Trophoblast cell (in vitro differentiated cells and primary cell): ENCODE measurements around the gene GSX2. TPM values are rescaled to one million over a fixed set of nuclear protein-coding genes. Genes with fewer than 3 reads are reported as not detected.
"Not testable (repeated sequence)": the region's sequence is repeated elsewhere in the genome, so short reads cannot be mapped to it uniquely, and the experiment has no call there.

Source experiments
- DNase-seq, 2 donors: peaks; one replicate each; pipeline ENCODE4 v3.0.0-alpha.2; 2016
- H2AFZ ChIP-seq: 2 replicates; pipeline ENCODE4 v1.6.1; 2013; ENCODE audit warnings: low read length, moderate library complexity, mild to moderate bottlenecking; ENCODE audit not compliant: insufficient read depth, poor library complexity
- H2AK5ac ChIP-seq: 2 replicates; pipeline ENCODE4 v1.6.1; 2013; ENCODE audit warnings: mild to moderate bottlenecking, low read length
- H2BK120ac ChIP-seq: 2 replicates; pipeline ENCODE4 v1.6.1; 2013; ENCODE audit warnings: low read length, mild to moderate bottlenecking, moderate library complexity; ENCODE audit not compliant: insufficient read depth, poor library complexity
- H2BK12ac ChIP-seq: 2 replicates; pipeline ENCODE4 v1.6.1; 2013; ENCODE audit warnings: mild to moderate bottlenecking, low read length, moderate library complexity
- H2BK5ac ChIP-seq: 2 replicates; pipeline ENCODE4 v1.6.1; 2013; ENCODE audit warnings: low read length, low read depth, moderate library complexity, mild to moderate bottlenecking; ENCODE audit not compliant: poor library complexity
- H3K14ac ChIP-seq: 2 replicates; pipeline ENCODE4 v1.6.1; 2013; ENCODE audit warnings: mild to moderate bottlenecking, low read length
- H3K18ac ChIP-seq: 2 replicates; pipeline ENCODE4 v1.6.1; 2013; ENCODE audit warnings: mild to moderate bottlenecking, low read length
- H3K23ac ChIP-seq: 2 replicates; pipeline ENCODE4 v1.6.1; 2013; ENCODE audit warnings: low read length
- H3K27ac ChIP-seq: 2 replicates; pipeline ENCODE4 v1.5.1; 2013; ENCODE audit warnings: low read depth, mild to moderate bottlenecking, inconsistent platforms, low read length, moderate library complexity
- H3K27me3 ChIP-seq: 2 replicates; pipeline ENCODE4 v1.6.1; 2013; ENCODE audit warnings: inconsistent platforms, mild to moderate bottlenecking, low read length, moderate library complexity; ENCODE audit not compliant: insufficient read depth
- H3K36me3 ChIP-seq, 2 experiments: 1 replicate in 1 of 2; 2 replicates in 1 of 2; pipeline ENCODE4 v1.6.1; 2013; ENCODE audit warnings: low read length in 2 of 2, mild to moderate bottlenecking in 2 of 2, moderate library complexity in 1 of 2; ENCODE audit not compliant: insufficient read depth in 2 of 2, control insufficient read depth in 1 of 2
- H3K4ac ChIP-seq: 2 replicates; pipeline ENCODE4 v1.6.1; 2013; ENCODE audit warnings: low read depth, mild to moderate bottlenecking, low read length, moderate library complexity
- H3K4me1 ChIP-seq, 2 experiments: 1 replicate in 1 of 2; 2 replicates in 1 of 2; pipeline ENCODE4 v1.6.1; 2013; ENCODE audit warnings: low read length in 2 of 2, mild to moderate bottlenecking in 2 of 2, moderate library complexity in 1 of 2; ENCODE audit not compliant: insufficient read depth in 2 of 2, control insufficient read depth in 1 of 2
- H3K4me2 ChIP-seq: 2 replicates; pipeline ENCODE4 v1.6.1; 2013; ENCODE audit warnings: inconsistent platforms, mild to moderate bottlenecking, low read length, moderate library complexity
- H3K4me3 ChIP-seq: 2 replicates; pipeline ENCODE4 v1.5.1; 2013; ENCODE audit warnings: mild to moderate bottlenecking, low read depth, low read length, inconsistent platforms
- H3K79me1 ChIP-seq: one replicate; pipeline ENCODE4 v1.6.1; 2013; ENCODE audit warnings: low read length
- H3K79me2 ChIP-seq: 2 replicates; pipeline ENCODE4 v1.6.1; 2013; ENCODE audit warnings: low read length, mild to moderate bottlenecking; ENCODE audit not compliant: control insufficient read depth, insufficient read depth, poor library complexity
- H3K9ac ChIP-seq: 2 replicates; pipeline ENCODE4 v1.6.1; 2013; ENCODE audit warnings: mild to moderate bottlenecking, low read length
- H3K9me3 ChIP-seq: 2 replicates; pipeline ENCODE4 v1.6.1; 2013; ENCODE audit warnings: low read depth, mild to moderate bottlenecking, control low read depth, inconsistent platforms, low read length; ENCODE audit not compliant: insufficient read depth
- H4K12ac ChIP-seq: 2 replicates; pipeline ENCODE4 v1.6.1; 2013; ENCODE audit warnings: low read depth, mild to moderate bottlenecking, low read length, moderate library complexity
- H4K8ac ChIP-seq: 2 replicates; pipeline ENCODE4 v1.6.1; 2013; ENCODE audit warnings: low read depth, mild to moderate bottlenecking, low read length, moderate library complexity
- H4K91ac ChIP-seq: one replicate; pipeline ENCODE4 v1.6.1; 2013; ENCODE audit warnings: low read depth, mild to moderate bottlenecking, low read length, moderate library complexity
- WGBS: extraction: QIAGEN DNeasy Blood & Tissue Kit; methylation state at CpG from one replicate; pipeline ENCODE4 v1.1.7; 2013; ENCODE audit warnings: missing lambda C conversion rate; ENCODE audit not compliant: insufficient read length, insufficient coverage; ENCODE audit errors: extremely low coverage; 5-methylcytosine and 5-hydroxymethylcytosine counted together
- polyA plus RNA-seq: library from polyadenylated mRNA; stranded (reverse); fragments of 200-250 nt; gene quantifications from 2 replicates; pipeline ENCODE4 v1.2.3, GENCODE V29; 2013

Gene GSX2
- polyA plus RNA-seq, result 0.07 and 0.10 TPM in 2 replicates

DNA sequence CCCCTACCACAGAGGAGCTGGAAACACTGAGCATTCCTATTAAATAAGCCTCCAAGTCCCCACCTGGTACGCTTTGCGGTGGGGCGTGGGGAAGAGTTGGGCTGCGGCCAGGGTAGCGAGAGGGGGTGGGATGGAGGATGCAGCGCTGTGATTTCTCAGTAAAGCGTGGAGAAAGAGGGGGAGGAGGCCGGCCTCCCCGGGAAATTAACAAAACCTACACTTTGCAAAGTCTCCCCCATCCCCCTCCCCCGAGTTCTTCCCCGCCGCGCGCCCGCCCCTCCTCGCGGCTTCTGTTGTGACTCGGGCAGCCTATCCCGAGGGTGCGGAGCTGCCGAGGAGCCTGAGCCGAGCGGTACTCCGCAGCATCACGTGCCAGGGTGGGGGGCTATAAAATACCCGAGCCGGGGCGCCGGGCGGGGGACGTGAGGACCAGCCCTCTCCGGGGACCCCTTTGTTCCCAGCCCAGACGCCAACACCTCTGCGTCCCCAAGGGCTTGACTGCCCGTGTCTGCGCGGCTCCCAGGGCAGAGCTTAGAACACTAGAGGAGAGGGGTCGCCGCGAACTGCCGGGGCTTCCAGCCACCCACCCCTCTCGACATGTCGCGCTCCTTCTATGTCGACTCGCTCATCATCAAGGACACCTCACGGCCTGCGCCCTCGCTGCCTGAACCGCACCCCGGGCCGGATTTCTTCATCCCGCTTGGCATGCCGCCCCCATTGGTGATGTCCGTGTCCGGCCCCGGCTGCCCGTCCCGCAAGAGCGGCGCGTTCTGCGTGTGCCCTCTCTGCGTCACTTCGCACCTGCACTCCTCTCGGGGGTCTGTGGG is at the start of gene GSX2:
TSS of gene GSX2 (plus strand) at position 416 of the 827 bp plus-strand sequence. CDS start at position 598, 182 bp downstream.
- no peak within 1 kb of the TSS for H2BK5ac ChIP-seq
- H3K14ac ChIP-seq, result no peak within 1 kb of the TSS
- H3K23ac ChIP-seq, result peak within 1 kb of the TSS; percentile 21
- DNase-seq, result no peak
- H2AFZ ChIP-seq, result peak within 1 kb of the TSS; percentile 37
- H3K36me3 ChIP-seq, result no peaks in the 10 kb centered on the region
- no peak within 1 kb of the TSS for H3K9ac ChIP-seq
- H2BK120ac ChIP-seq, result no peak within 1 kb of the TSS
- peak within 1 kb of the TSS; percentile 62 for H2BK12ac ChIP-seq
- H3K9me3 ChIP-seq, result no peaks in the 10 kb centered on the region
- peak within 1 kb of the TSS; percentile 58 for H3K4me2 ChIP-seq
- no peak within 1 kb of the TSS for H4K91ac ChIP-seq
- no peak within 1 kb of the TSS for H4K8ac ChIP-seq
- no CpG with 5 or more reads among the region's 66 CpGs for WGBS
- H3K4ac ChIP-seq, result no peak within 1 kb of the TSS
- H3K4me1 ChIP-seq, result peaks cover 17 to 22% of the 10 kb centered on the region in 2 experiments
- H3K18ac ChIP-seq, result no peak within 1 kb of the TSS
- no peak within 1 kb of the TSS for H3K27ac ChIP-seq
- H3K79me1 ChIP-seq, result peaks cover 10% of the 10 kb centered on the region
- H4K12ac ChIP-seq, result no peak within 1 kb of the TSS
- H3K79me2 ChIP-seq, result peaks cover 2% of the 10 kb centered on the region
- no peak within 1 kb of the TSS for H3K4me3 ChIP-seq
- peaks cover 72% of the 10 kb centered on the region for H3K27me3 ChIP-seq
- H2AK5ac ChIP-seq, result no peak within 1 kb of the TSS

DNA sequence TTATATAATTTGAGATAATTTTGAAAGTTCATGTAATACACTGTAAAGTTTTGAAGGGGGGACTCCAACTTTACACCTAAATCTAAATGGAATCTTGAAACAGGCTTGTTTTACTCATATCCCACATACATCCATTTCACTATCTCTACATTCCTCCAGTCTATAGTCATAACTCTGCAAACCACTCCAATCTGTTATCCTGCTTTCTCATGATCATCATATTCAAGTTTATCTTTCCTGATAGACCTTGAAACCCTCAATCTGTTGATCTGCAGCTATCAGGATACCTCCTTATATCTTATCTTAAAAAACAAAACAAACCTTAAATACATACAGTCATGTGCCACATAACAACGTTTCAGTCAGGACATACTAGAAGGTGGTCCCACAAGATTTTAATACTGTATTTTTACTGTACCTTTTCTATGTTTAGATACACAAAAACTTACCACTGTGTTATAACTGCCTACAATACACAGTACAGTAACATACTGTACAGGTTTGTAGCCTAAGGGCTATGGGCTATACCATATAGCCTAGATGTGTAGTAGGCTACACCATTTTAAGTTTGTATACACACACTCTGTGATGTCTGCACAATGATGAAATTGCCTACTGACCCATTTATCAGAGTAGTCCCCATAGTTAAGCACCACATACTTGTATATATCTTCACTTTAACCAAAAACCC is 49.6 kb upstream of the GSX2 start:
- Histone ChIP-seq H2BK12ac (no peak overlapping the region), H3K9me3 (no peaks in the 10 kb centered on the region), H3K4me1 (no peaks in the 10 kb centered on the region), H3K27me3 (no peaks in the 10 kb centered on the region), H2AK5ac (no peak overlapping the region), H4K12ac (no peak overlapping the region), H3K23ac (no peak overlapping the region), H3K4me3 (no peak overlapping the region), H3K4me2 (no peak overlapping the region), H3K18ac (no peak overlapping the region), H3K9ac (no peak overlapping the region), H3K79me1 (no peaks in the 10 kb centered on the region), H3K14ac (no peak overlapping the region), H4K8ac (no peak overlapping the region), H2BK120ac (no peak overlapping the region), H4K91ac (no peak overlapping the region), H3K27ac (no peak overlapping the region), H2BK5ac (no peak overlapping the region), H3K4ac (no peak overlapping the region), H2AFZ (no peak overlapping the region), H3K36me3 (peaks cover 4 to 6% of the 10 kb centered on the region in 2 experiments), H3K79me2 (no peaks in the 10 kb centered on the region)
- no CpG with 5 or more reads among the region's 1 CpG for WGBS
- peak in 1 of 2 donors; percentile 73 for DNase-seq

DNA sequence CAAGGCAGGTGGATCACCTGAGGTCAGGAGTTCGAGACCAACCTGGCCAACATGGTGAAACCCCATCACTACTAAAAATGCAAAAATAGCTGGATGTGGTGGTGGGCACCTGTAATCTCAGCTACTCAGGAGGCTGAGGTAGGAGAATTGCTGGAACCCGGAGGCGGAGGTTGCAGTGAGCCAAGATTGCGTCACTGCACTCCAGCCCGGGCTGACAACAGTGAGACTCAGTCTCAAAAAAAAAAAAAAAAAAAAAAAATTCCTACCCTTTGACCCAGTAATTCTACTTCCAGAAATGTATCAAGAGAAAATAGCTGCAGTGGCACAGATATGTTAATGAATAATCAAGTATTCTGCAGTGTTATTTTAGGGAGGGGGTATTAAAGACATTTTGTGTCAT is 46.6 kb upstream of the GSX2 start:
- H3K4ac ChIP-seq, H3K9me3 ChIP-seq, H3K14ac ChIP-seq, H2BK12ac ChIP-seq, H3K27ac ChIP-seq, H3K79me2 ChIP-seq, H3K18ac ChIP-seq, H3K27me3 ChIP-seq, H4K91ac ChIP-seq, H2AK5ac ChIP-seq, H3K36me3 ChIP-seq, H3K4me1 ChIP-seq, H2BK5ac ChIP-seq, H3K79me1 ChIP-seq, H2AFZ ChIP-seq, H2BK120ac ChIP-seq, H3K9ac ChIP-seq, H4K12ac ChIP-seq, H3K23ac ChIP-seq, H4K8ac ChIP-seq, H3K4me2 ChIP-seq, H3K4me3 ChIP-seq: not testable (repeated sequence)
- DNase-seq, result peak; percentile 26 to 67
- no CpG with 5 or more reads among the region's 5 CpGs for WGBS

DNA sequence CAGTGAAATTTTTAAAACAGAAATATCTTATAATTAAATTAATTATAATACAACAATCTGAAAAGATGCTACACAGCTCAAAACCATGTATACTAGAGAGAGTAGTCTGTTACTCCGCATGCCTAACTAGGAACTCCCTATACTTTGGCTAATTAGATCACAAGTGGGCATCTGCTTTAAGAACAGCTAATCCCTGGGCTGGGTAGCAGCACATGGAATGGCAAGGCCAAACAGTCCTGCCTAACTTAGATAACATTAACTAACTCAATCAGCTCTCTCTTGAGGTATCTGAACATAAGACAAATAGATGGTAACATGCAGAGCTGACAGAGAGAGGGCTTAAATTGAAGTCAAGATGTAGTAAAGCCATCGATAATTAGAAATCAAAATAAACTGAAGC is 45.5 kb upstream of the GSX2 start:
- Histone ChIP-seq H3K36me3 (no peaks in the 10 kb centered on the region), H2AK5ac (no peak overlapping the region), H4K91ac (no peak overlapping the region), H4K8ac (no peak overlapping the region), H2AFZ (no peak overlapping the region), H3K79me1 (no peaks in the 10 kb centered on the region), H3K4me3 (no peak overlapping the region), H3K27me3 (no peaks in the 10 kb centered on the region), H2BK120ac (no peak overlapping the region), H3K4me2 (no peak overlapping the region), H3K79me2 (no peaks in the 10 kb centered on the region), H3K9ac (no peak overlapping the region), H3K18ac (no peak overlapping the region), H2BK12ac (no peak overlapping the region), H4K12ac (no peak overlapping the region), H2BK5ac (no peak overlapping the region), H3K27ac (no peak overlapping the region), H3K4me1 (no peaks in the 10 kb centered on the region), H3K23ac (no peak overlapping the region), H3K4ac (no peak overlapping the region), H3K14ac (no peak overlapping the region), H3K9me3 (no peaks in the 10 kb centered on the region)
- no peak for DNase-seq
- WGBS, result no CpG with 5 or more reads among the region's 2 CpGs
